SU-DHL-6 (cell line): Measurements from ENCODE around the gene AOX1.
"Not testable (repeated sequence)": the region's sequence is repeated elsewhere in the genome, so short reads cannot be mapped to it uniquely, and the experiment has no call there.

ENCODE experiments used
- H2AFZ ChIP-seq: fragments of 200-600 bp; sonication (generic); 2 replicates; pipeline ENCODE4 v1.6.1; 2014; ENCODE audit warnings: low read depth, mild to moderate bottlenecking, moderate library complexity, mixed read lengths, antibody characterized with exemption, low read length; ENCODE audit not compliant: severe bottlenecking
- H3F3A ChIP-seq: fragments of 200-600 bp; shearing (Covaris generic); 2 replicates; pipeline ENCODE4 v1.6.0; 2016; ENCODE audit warnings: antibody characterized with exemption, mild to moderate bottlenecking; ENCODE audit not compliant: insufficient read depth
- H3K27ac ChIP-seq: fragments of 200-600 bp; sonication (generic); 2 replicates; pipeline ENCODE4 v1.5.1; 2016; ENCODE audit warnings: low read depth, mild to moderate bottlenecking, low read length, moderate library complexity, mixed read lengths
- H3K27me3 ChIP-seq: fragments of 200-600 bp; sonication (generic), shearing (Covaris generic); 2 replicates; pipeline ENCODE4 v1.6.0; 2014; ENCODE audit warnings: mild to moderate bottlenecking, low read length
- H3K36me3 ChIP-seq: fragments of 200-600 bp; sonication (generic); 2 replicates; pipeline ENCODE4 v1.6.1; 2014; ENCODE audit warnings: mild to moderate bottlenecking, low read length, mixed read lengths
- H3K4me2 ChIP-seq: fragments of 300-600, 200-600 bp; shearing (Covaris generic), sonication (generic); 2 replicates; pipeline ENCODE4 v1.6.0; 2014; ENCODE audit warnings: low read length, low read depth, mild to moderate bottlenecking; ENCODE audit not compliant: poor library complexity, severe bottlenecking
- H3K4me3 ChIP-seq: fragments of 200-600 bp; sonication (generic); 2 replicates; pipeline ENCODE4 v1.5.1; 2014; ENCODE audit warnings: antibody characterized with exemption, low read length, mild to moderate bottlenecking, mixed read lengths; ENCODE audit not compliant: insufficient read depth, poor library complexity, severe bottlenecking
- H3K79me2 ChIP-seq: fragments of 200-600 bp; sonication (generic); 2 replicates; pipeline ENCODE4 v1.6.1; 2014; ENCODE audit warnings: mild to moderate bottlenecking, low read length, moderate library complexity; ENCODE audit not compliant: insufficient read depth
- H3K9ac ChIP-seq: fragments of 200-600 bp; sonication (generic); 2 replicates; pipeline ENCODE4 v1.7.0; 2014; ENCODE audit warnings: mild to moderate bottlenecking, low read length
- H3K9me2 ChIP-seq: fragments of 200-600 bp; sonication (generic); replicated peaks from 2 replicates; pipeline ENCODE4 v1.6.1; 2014; ENCODE audit warnings: low read length; ENCODE audit not compliant: insufficient read depth
- H3K9me3 ChIP-seq: fragments of 200-600 bp; sonication (generic); 2 replicates; pipeline ENCODE4 v1.6.1; 2014; ENCODE audit warnings: low read length, mixed read lengths; ENCODE audit not compliant: insufficient read depth
- H4K20me1 ChIP-seq: fragments of 200-600 bp; sonication (generic); 2 replicates; pipeline ENCODE4 v1.6.1; 2014; ENCODE audit warnings: low read depth, mild to moderate bottlenecking, antibody characterized with exemption, low read length, moderate library complexity, mixed read lengths
- EZH2phosphoT487 ChIP-seq: fragments of 200-600 bp; sonication (generic), shearing (Covaris generic); conservative IDR thresholded peaks from 2 replicates; pipeline ENCODE4 v1.6.1; 2018; ENCODE audit warnings: mild to moderate bottlenecking, antibody characterized with exemption, low read length, moderate library complexity, mixed read lengths
- TF ChIP-seq, protein P1 (sequence below): fragments of 200-600 bp; sonication (generic); IDR thresholded peaks from one replicate; pipeline ENCODE4 v1.5.1; 2017; ENCODE audit warnings: antibody characterized with exemption, mild to moderate bottlenecking, low read length, moderate library complexity; ENCODE audit not compliant: insufficient read depth, poor library complexity, severe bottlenecking

Gene AOX1

GRCh38 chr2:200625958-200626363 lies 40.1 kb downstream of the AOX1 start:
- Histone ChIP-seq H3K4me3 (no peak overlapping the region), H3F3A (no peaks in the 10 kb centered on the region), H3K27me3 (no peaks in the 10 kb centered on the region), H3K9ac (no peak overlapping the region), H4K20me1 (no peaks in the 10 kb centered on the region), H3K27ac (no peak overlapping the region), H3K4me2 (no peak overlapping the region), H3K79me2 (no peaks in the 10 kb centered on the region), H2AFZ (no peak overlapping the region), H3K36me3 (no peaks in the 10 kb centered on the region), H3K9me2 (no peaks in the 10 kb centered on the region), H3K9me3 (no peaks in the 10 kb centered on the region)
- TF ChIP-seq EZH2phosphoT487 = no peak
- TF ChIP-seq, protein P1, sequence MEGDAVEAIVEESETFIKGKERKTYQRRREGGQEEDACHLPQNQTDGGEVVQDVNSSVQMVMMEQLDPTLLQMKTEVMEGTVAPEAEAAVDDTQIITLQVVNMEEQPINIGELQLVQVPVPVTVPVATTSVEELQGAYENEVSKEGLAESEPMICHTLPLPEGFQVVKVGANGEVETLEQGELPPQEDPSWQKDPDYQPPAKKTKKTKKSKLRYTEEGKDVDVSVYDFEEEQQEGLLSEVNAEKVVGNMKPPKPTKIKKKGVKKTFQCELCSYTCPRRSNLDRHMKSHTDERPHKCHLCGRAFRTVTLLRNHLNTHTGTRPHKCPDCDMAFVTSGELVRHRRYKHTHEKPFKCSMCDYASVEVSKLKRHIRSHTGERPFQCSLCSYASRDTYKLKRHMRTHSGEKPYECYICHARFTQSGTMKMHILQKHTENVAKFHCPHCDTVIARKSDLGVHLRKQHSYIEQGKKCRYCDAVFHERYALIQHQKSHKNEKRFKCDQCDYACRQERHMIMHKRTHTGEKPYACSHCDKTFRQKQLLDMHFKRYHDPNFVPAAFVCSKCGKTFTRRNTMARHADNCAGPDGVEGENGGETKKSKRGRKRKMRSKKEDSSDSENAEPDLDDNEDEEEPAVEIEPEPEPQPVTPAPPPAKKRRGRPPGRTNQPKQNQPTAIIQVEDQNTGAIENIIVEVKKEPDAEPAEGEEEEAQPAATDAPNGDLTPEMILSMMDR = no peak

- Histone ChIP-seq H3K9me2 (no peaks in the 10 kb centered on the region), H3K9ac (no peak overlapping the region), H2AFZ (no peak overlapping the region), H3K4me2 (no peak overlapping the region), H3K4me3 (no peak overlapping the region), H3K27ac (no peak overlapping the region), H3F3A (no peaks in the 10 kb centered on the region), H3K79me2 (no peaks in the 10 kb centered on the region), H3K27me3 (no peaks in the 10 kb centered on the region), H3K9me3 (no peaks in the 10 kb centered on the region), H4K20me1 (no peaks in the 10 kb centered on the region), H3K36me3 (no peaks in the 10 kb centered on the region)
- TF ChIP-seq, protein P1 = no peak
- TF ChIP-seq EZH2phosphoT487 = no peak
Observed at GRCh38 chr2:200627110-200627770, 41.4 kb downstream of the AOX1 start.

GRCh38 chr2:200628461-200628860 lies 42.6 kb downstream of the AOX1 start:
- not testable (repeated sequence) for H3K79me2 ChIP-seq

GRCh38 chr2:200631287-200631686 lies 45.5 kb downstream of the AOX1 start:
- Histone ChIP-seq H3K36me3 (no peaks in the 10 kb centered on the region), H3K27me3 (no peaks in the 10 kb centered on the region), H3K9me2 (no peaks in the 10 kb centered on the region), H3K4me3 (no peak overlapping the region), H3K79me2 (no peaks in the 10 kb centered on the region), H3K9ac (no peak overlapping the region), H3F3A (no peaks in the 10 kb centered on the region), H3K27ac (no peak overlapping the region), H4K20me1 (no peaks in the 10 kb centered on the region), H3K9me3 (no peaks in the 10 kb centered on the region), H3K4me2 (no peak overlapping the region), H2AFZ (no peak overlapping the region)
- TF ChIP-seq, protein P1 = no peak
- no peak for TF ChIP-seq EZH2phosphoT487

More at GRCh38 chr2:200628461-200628860, 42.6 kb downstream of the AOX1 start:
- H3K27ac ChIP-seq, H3K4me3 ChIP-seq, H4K20me1 ChIP-seq, H3K9me2 ChIP-seq, H2AFZ ChIP-seq, H3K9ac ChIP-seq, H3K9me3 ChIP-seq, H3K27me3 ChIP-seq, H3F3A ChIP-seq, H3K36me3 ChIP-seq, H3K4me2 ChIP-seq: not testable (repeated sequence)
